ENCODE measurements around the gene OR13H1. TPM values are rescaled to one million over a fixed set of nuclear protein-coding genes. Genes with fewer than 3 reads are reported as not detected.

The OR13H1 gene
- total and polyA plus RNA-seq, 2 donors (not counting 3 experiments of a cell fraction or from before 2014, with no cell fraction given) = not detected

- dilution Hi-C loops (cut with MboI; ENCODE audit: extremely low pct_ligation_motif_present, low sequenced_read_pairs) = no loop called here
- no TSS peak for BruUV-seq (replicated peaks)
- intact Hi-C loops (cut with micrococcal nuclease) = no loop called here
- no peak overlapping the region for H3K9ac ChIP-seq (replicated peaks; ENCODE audit: extremely low read depth, insufficient read depth, low read length)
- H3K4me1 ChIP-seq (ENCODE audit: control insufficient read depth, extremely low read depth, insufficient read depth, low read length) = no peaks in the 10 kb centered on the region
- H3K79me2 ChIP-seq (ENCODE audit: control insufficient read depth, insufficient read depth, low read length) = no peaks in the 10 kb centered on the region
- H4K20me1 ChIP-seq (replicated peaks; ENCODE audit: control insufficient read depth, extremely low read depth, insufficient read depth, low read length) = no peaks in the 10 kb centered on the region
- H3K4me2 ChIP-seq (ENCODE audit: insufficient read depth, low read length) = no peak overlapping the region
- DNase-seq (ENCODE audit: low read depth, low spot score) (no peak), FAIRE-seq (no peak)
- no peaks in the 10 kb centered on the region for H3K36me3 ChIP-seq (ENCODE audit: control insufficient read depth in 2 of 2, extremely low read depth in 1 of 2, insufficient read depth in 2 of 2, low read length in 2 of 2)
- no peak overlapping the region for H3K4me3 ChIP-seq (replicated peaks in 1 of 3; ENCODE audit: insufficient read depth in 1 of 3, low read depth in 1 of 3, low read length in 3 of 3)
- no peaks in the 10 kb centered on the region for H3K9me3 ChIP-seq (replicated peaks; ENCODE audit: control insufficient read depth, insufficient read depth, low read length)
- no peak overlapping the region for H2AFZ ChIP-seq (ENCODE audit: low read depth, low read length)
- H3K27ac ChIP-seq (ENCODE audit: insufficient read depth, low read depth, low read length) = no peak overlapping the region
- TF ChIP-seq POLR2A (IDR thresholded peaks at IDR 0.05; ENCODE audit: low read depth, low read length) = no peak
- no peak for TF ChIP-seq FOS (IDR thresholded peaks at IDR 0.05; ENCODE audit: borderline replicate concordance, insufficient read depth, low read length)
- TF ChIP-seq CTCF (IDR thresholded peaks at IDR 0.05; ENCODE audit: extremely low read depth in 1 of 2, insufficient read depth in 1 of 2, low read depth in 1 of 2, low read length in 2 of 2) = no peak
- no peak for TF ChIP-seq POLR2AphosphoS5 (IDR thresholded peaks at IDR 0.05; ENCODE audit: insufficient read depth, low read depth, low read length)
- TF ChIP-seq JUN (IDR thresholded peaks at IDR 0.05; ENCODE audit: borderline replicate concordance, insufficient read depth, insufficient read length, low read depth) = no peak
- TF ChIP-seq, protein P1, sequence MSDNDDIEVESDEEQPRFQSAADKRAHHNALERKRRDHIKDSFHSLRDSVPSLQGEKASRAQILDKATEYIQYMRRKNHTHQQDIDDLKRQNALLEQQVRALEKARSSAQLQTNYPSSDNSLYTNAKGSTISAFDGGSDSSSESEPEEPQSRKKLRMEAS (IDR thresholded peaks at IDR 0.05; ENCODE audit: insufficient read depth, insufficient read length) = no peak
- no peak for TF ChIP-seq GATA2 (IDR thresholded peaks at IDR 0.05; ENCODE audit: insufficient read depth, insufficient read length, low read depth, low read length)
- TF ChIP-seq MYC (IDR thresholded peaks at IDR 0.05; ENCODE audit: low read depth, low read length) = no peak
- no peak for TF ChIP-seq EZH2 (IDR thresholded peaks at IDR 0.05; ENCODE audit: borderline replicate concordance, low read depth, low read length, severe bottlenecking)
- ChIA-PET POLR2A (no interaction called here), CTCF (no interaction called here)
- no peaks in the 10 kb centered on the region for H3K9me1 ChIP-seq (replicated peaks; ENCODE audit: control insufficient read depth, extremely low read depth, insufficient read depth, low read length)
- no peaks in the 10 kb centered on the region for H3K27me3 ChIP-seq (ENCODE audit: control insufficient read depth in 2 of 2, insufficient read depth in 2 of 2, low read length in 2 of 2)
Measured at GRCh38 chrX:131558562-131558961, 14.7 kb downstream of the OR13H1 start.

All from endothelial cell of umbilical vein (primary cell).